KBM-7 (cell line): ENCODE data around the gene SPINK4.

Experiments used
- DNase-seq: peaks from one replicate; pipeline ENCODE4 v3.0.0-alpha.2; 2015
- in situ Hi-C: fragments of 300-500 bp; cut with MboI; formaldehyde crosslinking; loops from 2 replicates; pipeline ENCODE4 v1.14.3; 2020; ENCODE audit warnings: low sequenced_read_pairs, low pct_unique_long_range_greater_than_20kb, mixed read lengths

SPINK4 gene

DNA sequence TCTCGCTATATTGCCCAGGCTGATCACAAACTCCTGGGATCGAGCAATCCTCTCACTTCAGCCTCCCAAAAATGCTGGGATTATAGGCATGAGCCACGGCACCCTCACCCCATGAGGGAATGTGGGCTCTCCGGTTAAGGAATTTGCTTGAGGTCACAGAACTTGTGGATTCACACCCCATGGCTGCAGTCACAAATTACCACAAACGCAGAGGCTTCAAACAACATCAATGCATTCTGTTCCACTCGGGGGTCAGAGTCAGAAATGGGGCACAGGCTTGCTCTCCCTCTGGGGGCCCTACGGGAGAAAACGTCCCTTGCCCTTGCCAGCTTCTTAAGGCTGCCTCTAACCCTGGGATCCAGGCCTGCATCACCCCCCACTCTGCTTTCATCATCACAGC, 12.2 kb upstream of the SPINK4 start:
- no peak for DNase-seq
- in situ Hi-C loops = no loop called here

DNA sequence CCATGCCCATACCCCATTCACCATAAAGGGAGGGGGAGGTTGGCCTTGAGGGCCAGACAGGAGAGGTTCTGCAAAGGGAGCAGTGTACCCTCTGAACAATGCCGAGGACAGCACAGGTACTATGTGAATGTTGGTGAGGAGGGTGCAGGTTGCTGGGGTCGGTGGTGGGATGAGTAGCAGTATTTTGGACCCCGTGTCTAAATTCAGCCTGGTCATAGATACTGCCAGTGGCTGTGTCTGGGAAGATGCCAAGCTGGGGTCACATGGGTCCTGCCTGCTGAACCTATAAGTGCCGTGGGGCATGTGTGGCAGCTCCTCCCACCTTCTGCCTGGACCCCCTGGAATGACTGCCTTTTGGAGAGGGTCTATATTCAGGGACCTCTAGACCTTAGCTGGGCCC, 11.4 kb upstream of the SPINK4 start:
- no peak for DNase-seq
- in situ Hi-C loops = no loop called here

DNA sequence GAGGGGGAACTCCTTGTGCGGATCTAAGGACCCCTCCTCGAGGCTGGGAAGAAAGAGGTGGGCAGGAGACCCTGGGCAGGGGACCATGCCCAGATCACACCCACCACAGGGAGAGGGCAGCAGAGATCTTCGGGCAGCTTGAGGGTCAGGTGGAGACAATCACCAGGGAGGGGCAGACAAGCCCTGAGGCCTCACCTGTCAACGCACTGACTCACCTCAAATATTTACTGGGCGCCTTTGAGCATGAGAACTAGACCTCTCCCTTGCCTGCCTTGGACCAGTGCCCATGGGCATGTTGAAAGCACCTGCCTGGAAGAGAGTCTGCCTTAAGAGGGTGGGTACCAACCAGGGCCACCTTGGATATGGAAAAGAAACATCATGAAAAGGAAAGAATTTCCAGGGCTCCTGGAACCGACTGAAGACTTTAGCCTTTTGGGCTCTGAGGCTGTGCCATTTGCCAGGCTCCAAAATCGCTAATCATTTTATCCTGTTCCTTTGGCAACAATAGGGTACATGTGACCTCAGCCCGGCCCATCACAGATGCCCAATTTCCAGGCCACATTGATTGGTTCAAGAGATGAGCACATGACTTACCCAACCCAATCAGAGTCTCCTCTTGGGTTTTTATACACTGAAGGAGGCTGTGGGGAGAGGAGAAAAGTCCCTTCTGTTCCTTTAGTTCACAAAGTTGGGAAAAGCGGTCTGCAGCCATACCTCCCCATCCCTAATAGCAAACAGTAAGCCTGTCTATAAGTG, 10.4 kb upstream of the SPINK4 start:
- in situ Hi-C loops = no loop called here
- DNase-seq = no peak

DNA sequence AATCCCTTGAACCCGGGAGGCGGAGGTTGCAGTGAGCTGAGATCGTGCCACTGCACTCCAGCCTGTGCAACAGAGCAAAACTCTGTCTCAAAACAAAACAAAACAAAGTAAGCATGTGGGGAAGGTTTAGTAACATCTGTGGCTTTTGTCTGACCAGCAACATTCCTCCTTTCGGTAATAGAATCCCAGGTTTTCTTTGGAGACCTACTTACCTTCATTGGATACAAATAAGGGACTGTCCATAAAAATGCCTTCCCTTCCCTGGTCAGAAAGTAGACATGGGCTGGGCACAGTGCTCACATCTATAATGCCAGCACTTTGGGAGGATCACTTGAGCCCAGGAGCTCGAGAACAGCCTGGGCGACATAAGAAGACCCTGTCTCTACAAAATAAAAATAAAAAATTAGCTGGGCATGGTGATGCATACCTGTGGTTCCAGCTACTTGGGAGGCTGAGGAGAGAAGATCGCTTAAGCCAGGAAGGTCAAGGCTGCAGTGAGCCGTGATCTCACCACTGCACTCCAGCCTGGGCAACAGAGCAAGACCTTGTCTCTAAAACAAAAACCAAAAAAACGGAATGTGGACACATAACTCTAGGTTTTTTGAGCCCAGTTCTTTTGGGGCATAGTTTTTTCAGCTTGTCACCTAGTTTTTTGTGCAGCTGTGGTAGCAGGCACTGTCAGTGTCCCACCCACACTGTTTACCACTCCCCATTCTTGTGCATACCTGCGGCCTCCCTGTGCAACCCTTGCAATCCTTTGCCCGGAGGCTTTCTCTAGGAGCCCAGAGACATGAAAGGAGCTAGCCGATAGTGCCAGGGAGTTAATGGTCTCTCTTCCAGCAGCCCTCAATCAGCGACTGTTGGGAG, 9.0 kb upstream of the SPINK4 start:
- no peak for DNase-seq
- in situ Hi-C loops = no loop called here

DNA sequence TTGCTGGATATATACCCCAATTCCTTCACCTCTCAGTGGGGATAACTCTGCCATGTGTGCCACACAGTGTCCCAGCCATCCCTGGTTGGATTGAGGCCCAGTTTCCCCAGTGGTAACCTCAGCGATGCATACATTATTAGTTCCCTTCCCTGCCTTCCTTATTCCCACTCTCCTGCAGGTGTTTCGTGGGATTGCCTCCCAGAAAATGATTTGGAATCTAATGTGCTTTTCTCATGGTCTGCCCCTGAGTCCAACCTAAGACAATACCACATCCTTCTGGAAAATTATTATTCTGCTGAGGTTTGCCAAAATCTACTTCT, 8.4 kb upstream of the SPINK4 start:
- DNase-seq = no peak
- in situ Hi-C loops = no loop called here

DNA sequence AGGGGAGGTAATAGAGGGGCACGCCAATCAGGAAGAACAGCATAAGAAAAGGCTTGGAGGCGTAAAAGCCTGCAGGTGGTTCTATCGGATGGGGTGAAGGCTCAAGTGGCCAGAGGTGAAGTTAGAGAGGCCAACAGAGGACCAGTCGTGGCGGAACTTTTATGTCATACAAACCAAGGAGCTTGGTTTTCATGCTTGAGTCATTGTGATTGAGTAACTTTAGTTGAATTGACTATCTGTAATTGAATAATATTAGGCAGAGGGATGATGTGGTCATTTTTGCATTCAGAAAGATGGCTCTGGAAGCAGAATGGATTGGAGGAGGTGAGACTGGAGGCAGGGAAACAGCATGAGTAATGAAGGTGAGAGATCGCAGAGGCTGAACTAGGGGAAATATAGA, 7.2 kb upstream of the SPINK4 start:
- no peak for DNase-seq
- in situ Hi-C loops = no loop called here

DNA sequence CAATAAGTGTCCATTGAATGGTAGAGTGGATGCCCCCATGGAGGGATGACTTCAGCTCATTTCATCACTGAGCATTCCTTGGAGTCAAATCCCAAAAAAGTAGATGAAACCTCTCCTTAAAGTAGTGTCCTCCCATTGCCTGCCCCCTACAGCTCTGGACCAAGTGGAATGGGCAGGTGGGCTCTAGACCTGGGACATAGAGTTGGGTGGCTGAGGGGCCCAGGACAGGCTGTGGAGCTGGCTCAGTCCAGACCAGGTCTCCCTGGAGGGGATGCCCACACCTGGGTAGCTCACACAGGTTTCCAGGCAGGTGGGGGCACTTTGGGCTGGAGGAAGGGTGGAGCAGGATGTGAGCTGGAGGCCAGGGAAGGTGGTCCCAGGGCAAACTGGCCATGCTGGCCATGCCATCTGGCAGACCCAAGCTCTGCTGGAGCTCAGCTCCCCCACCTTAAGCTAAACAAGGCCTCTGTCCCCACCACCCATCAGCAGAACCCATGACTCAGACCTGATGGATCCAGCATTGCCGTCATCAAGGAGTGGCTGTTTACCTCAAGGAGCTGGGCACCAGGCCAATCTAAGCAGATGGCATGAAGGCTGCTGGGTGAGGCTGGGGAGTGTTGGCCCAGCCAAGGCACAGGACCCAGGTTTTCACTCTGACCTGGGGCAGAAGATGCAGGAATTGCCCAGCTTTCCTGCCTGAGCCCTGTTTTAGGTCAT, 6.2 kb upstream of the SPINK4 start:
- DNase-seq = no peak
- in situ Hi-C loops = no loop called here

DNA sequence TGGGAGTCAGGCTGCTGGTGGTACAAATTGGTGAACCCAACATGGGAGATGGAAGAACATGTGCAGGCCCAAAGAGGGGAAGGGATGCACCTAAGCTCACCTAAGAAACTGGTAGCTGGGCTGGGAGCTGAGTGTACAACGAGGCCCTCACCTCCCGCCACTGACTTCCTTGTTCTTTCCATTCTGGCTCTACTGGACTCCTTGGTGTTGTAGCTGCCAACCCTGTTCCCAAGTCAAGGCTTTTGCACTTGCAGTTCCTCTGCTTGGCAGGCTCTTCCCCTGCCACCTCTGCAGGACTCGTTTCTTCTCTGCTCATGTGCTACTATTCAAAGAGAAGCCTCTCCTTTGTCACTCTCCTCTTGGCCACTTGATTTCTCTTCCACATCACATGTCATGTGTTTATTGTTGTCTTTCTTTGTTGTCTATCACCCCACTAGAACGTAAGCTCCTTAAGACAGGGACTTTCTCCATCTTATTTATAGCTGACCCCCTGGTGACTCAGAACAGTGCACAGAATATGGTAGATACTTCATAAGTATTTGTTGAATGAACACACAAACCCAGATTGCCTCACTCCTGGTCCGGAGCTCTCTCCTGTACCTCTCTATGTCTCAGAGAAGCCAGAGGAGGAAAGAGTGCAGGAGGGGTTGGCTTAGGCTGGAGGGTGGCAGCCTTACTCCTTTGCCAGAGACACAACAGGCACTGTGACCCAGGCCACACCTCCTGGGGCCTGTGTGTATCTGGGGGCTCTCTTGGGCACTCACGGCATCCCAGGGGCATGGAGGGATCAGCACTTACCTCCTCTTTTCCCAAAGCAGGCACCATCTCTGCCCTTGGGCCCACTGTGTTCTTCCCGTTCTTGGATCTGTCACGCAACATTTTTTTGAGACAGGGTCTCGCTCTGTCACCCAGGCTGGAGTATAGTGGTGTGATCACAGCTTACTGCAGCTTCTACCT, 5.2 kb upstream of the SPINK4 start:
- in situ Hi-C loops = no loop called here

DNA sequence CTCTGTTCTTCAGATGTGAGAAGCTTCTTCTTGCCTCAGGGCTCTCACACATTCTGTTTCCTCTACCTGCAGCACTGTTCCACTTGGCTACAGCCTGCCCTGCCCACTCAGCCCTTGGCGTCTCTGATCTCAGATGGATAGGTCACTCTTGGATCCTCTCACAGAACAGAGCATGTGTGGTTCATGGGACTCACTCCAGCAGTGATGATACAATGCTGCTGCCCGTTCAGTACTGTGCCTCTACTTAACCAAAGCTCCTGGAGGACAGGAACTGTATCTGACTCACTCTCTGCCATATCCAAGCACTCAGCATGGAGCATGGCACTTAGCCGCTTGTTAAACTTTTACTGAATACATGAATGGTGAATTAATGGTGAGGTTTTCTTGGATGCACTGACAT, 3.4 kb upstream of the SPINK4 start:
- no peak for DNase-seq
- in situ Hi-C loops = no loop called here

More for the DNA sequence above, 5.2 kb upstream of the SPINK4 start:
- DNase-seq = no peak

DNA sequence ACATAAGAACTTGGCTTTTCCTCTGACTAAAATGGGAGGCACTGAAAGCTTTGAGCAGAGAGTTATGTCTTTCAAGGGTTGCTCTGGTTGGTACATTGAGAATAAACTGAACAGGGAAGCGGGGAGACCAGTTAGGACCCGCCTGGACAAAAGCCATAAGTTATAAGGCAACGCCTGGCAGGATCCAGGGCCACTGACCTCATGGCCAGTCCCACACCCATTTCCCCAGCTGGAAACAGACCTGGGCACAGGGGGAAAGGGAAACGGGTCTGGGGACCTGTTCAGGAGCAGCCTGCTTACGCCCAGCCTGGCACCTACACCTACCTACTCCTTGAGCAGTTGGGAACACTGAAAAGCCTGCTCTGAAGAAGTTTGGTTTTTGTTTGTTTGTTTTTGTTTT, 1.3 kb downstream of the SPINK4 start:
- in situ Hi-C loops = no loop called here
- no peak for DNase-seq

DNA sequence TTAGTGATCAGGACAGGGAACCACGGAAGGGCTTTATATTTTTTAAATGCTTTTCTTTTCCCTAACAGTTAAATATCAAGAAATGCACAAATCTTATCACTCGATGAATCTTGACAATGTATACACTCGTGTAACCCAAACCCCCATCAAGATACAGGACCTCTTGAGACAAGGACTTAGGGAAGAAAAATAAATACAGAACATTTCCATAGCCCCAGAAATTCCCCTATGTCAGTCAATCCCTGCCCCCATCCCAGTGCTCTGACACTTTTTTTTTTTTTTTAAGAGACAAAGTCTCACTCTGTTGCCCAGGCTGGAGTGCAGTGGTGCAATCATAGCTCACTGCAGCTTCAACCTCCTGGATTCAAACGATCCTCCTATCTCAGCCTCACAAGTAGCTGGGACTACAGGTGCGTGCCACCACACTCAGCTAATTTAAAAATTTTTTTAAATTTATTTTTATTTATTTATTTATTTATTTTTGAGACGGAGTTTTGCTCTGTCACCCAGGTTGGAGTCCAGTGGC, 2.7 kb downstream of the SPINK4 start:
- no peak for DNase-seq
- in situ Hi-C loops = no loop called here

DNA sequence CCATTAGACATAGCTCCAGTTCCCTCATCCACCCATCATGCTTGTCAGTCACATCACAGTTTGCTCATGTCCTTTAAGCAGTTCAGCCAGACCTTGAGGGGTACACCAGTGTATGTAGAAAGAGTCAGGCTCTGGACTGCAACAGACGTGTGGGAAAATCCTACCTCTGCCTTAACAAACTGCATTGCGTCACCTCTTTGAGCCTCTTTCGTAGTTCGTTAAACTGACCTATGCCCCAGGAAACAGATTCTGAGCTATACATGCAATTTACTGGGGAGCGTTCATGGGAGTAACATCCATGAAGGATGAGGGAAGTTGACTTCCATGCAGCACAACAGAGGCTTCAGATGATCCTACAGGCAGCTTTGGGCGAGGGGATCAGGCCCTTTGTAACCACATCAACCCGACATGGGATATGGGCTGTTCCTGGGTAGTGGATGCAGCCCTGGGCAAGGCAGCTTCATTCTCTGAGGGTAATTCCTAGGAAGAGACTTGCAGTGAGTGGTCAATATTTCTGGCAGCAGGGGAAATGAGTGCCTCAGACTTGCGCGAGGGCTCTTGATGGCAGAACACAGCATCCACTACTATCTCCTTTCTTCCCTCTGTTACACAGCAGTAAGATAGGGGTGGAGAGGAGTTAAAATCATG, 4.3 kb downstream of the SPINK4 start:
- DNase-seq = no peak
- in situ Hi-C loops = no loop called here

DNA sequence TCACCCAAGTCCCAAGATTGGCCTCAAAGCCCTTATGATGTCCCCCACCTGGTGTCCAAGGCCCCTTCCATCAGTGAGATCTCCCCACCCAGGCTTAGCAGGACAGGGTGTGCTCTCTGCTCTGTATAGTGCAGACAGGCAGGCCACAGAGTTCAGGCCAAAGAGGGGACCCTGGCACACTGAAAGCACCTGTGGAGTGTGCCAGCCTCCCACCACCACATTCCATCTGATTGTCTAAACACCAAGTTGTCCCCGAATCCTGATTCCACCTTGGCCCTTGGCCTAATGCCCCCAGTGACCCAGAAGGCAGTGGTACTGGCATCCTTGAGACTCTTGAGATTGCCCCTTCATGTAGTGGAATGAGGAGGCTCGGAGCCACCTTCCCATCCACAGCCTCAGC, 5.4 kb downstream of the SPINK4 start:
- DNase-seq = no peak
- in situ Hi-C loops = no loop called here

DNA sequence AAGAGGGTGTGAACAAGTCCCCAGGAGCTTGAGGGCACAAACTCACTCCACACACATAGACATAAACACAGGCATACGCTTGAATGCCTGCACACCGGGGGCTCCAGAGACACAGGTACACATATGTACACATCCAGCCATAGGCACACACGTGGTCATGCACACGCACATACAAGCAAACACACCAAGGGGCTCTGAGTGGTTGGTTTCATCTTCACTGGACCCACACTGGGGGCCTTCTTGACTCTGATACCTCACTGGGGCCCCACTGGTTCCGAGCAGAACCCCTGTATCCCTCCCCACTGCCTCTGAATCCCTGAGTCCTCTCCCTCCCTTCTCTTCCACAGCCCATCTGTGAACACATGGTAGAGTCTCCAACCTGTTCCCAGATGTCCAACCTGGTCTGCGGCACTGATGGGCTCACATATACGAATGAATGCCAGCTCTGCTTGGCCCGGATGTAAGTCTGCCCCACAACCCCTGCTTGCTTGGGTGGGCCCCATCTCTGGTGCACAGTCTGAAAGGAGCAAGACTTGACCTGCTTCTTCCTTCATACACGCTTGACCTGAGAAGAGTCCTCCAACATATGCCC, 6.4 kb downstream of the SPINK4 start:
- no peak for DNase-seq
- in situ Hi-C loops = no loop called here

DNA sequence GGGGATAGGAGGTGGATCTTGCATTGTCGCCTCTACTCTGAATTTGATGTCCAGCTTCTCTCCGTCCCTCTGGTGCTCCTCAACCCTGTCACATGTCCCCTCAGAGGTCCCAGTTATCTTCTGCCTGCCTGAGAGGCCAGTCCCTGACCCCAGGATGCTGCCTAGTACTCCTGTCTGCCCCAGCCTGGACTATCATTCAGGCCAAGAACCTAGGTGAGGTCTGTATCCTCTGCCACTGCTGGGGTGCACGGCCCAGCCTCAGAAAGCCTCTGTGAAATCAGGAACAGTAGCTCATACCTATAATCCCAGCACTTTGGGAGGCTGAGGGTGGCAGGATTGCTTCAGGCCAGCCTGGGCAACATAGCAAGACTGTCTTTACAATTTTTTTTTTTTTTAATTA, 8.6 kb downstream of the SPINK4 start:
- DNase-seq = no peak
- in situ Hi-C loops = no loop called here

DNA sequence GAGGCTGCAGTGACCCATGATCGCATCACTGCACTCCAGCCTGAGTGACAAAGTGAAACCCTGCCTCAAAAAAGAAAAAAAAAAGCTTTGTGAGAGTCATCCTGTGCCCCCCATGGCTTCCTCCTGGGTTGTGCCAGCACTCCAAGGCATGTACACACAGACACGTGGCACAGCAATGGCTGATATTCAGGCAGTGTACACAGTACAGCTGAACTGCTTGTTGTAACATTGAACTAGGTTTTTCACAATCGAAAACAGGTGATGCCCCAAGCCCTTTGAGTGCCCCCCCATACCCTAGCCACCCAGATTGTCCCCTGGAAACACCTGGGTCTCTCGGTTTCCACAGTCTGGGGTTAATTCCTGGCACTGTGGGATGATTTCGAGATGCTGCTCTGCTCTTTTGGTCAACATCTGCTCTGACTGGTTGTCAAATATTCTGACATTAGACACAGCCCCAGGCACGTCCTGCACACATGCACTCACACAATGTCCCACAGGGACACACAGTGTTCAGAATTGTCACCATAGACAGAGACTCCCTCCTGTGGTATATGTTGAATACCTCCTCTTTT, 9.2 kb downstream of the SPINK4 start:
- no peak for DNase-seq
- in situ Hi-C loops = no loop called here

DNA sequence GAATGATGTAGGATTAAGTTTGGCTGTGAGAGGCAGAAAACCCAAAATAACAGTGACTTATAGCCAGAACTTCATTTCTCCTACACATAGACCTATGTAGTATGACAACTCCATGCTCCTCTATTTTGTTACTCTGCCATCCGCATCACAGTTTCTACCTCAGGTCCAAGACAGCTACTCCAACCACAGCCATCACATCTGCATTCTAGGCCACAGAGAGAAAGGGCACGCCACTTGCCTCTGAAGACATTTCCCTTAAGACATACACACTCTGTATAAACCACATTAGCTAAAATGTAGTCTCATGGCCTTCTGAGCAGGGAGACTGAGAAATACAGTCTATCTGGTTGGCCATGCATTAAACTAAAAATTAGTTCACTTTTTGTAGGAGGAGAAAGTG, 10.0 kb downstream of the SPINK4 start:
- in situ Hi-C loops = no loop called here
- DNase-seq = no peak

DNA sequence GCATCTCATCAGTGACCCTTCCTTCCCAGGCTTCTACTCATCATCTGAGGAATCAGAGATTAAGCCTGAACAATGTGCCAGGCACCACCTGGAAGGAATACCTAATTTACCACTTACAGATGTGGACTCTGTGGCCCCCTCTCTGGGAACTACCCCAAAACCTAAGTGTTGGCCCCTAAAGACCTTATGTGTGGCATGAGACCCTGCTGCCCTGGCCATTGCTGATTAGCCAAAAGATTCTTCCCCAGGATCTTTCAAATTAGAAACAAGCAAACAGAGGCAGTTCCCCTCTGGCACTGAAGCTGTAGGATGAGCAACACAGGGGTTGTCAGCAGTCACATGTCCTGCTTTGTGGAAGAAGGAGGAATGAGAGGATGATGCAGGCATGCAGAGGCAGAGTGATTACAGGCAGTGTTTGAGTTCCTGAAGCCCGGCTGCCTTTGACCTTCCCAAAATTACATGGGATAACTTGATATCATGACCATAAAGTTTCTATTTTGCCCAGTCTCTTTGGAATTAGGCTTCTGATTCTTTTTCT, 10.6 kb downstream of the SPINK4 start:
- in situ Hi-C loops = no loop called here
- DNase-seq = no peak
